HG03342 (cell line): ENCODE measurements around the gene MST1.

Experiments used
- ATAC-seq: cut with Tn5 transposase; IDR thresholded peaks from one replicate; pipeline ENCODE4 v1.9.1; 2021; ENCODE audit warnings: mild to moderate bottlenecking, moderate library complexity; ENCODE audit not compliant: unreplicated experiment

Gene MST1

GRCh38 chr3:49658711-49659110, 30.6 kb downstream of the MST1 start:
- ATAC-seq = no peak

GRCh38 chr3:49657208-49657915, 31.9 kb downstream of the MST1 start:
- ATAC-seq = no peak

DNA sequence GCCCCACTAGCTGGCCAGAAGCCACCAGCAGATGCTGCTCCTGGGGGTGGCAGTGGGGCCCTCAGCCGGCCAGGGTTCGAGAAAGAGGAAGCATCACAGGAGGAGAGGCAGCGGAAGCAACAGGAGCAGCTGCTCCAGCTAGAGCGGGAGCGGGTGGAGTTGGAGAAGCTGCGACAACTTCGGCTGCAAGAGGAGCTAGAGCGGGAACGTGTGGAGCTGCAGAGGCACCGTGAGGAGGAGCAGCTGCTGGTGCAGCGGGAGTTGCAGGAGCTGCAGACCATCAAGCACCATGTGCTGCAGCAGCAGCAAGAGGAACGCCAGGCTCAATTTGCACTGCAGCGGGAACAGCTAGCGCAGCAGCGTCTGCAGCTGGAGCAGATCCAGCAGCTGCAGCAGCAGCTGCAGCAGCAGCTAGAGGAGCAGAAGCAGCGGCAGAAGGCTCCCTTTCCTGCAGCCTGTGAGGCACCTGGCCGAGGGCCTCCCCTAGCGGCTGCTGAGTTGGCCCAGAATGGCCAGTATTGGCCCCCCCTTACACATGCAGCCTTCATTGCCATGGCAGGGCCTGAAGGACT, 32.6 kb downstream of the MST1 start:
- ATAC-seq = no peak

DNA sequence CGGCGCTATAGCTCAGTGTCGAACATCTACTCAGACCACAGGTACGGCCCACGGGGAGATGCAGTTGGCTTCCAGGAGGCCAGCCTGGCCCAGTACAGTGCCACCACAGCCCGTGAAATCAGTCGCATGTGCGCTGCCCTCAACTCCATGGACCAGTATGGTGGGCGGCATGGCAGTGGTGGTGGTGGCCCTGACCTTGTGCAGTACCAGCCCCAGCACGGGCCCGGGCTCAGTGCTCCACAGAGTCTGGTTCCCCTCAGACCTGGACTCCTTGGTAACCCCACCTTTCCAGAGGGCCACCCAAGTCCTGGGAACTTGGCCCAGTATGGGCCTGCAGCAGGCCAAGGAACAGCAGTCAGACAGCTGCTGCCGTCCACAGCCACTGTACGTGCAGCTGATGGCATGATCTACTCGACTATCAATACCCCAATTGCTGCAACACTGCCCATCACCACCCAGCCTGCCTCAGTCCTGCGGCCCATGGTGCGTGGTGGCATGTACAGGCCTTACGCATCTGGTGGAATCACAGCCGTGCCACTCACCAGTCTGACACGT, 33.5 kb downstream of the MST1 start:
- no peak for ATAC-seq

DNA sequence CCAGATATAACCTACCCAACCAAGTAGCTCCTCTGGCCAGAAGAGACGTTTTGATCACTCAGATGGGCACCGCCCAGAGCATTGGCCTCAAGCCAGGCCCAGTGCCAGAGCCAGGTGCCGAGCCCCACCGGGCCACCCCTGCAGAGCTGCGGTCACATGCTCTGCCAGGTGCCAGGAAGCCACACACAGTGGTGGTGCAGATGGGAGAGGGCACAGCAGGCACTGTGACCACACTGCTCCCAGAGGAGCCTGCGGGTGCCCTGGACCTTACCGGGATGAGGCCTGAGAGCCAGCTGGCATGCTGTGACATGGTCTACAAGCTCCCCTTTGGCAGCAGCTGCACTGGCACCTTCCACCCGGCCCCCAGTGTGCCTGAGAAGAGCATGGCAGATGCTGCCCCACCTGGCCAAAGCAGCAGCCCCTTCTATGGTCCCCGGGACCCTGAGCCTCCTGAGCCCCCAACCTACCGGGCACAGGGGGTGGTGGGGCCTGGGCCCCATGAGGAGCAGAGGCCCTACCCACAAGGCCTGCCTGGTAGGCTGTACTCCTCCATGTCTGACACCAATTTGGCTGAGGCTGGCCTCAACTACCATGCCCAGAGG, 34.2 kb downstream of the MST1 start:
- ATAC-seq = no peak

- no peak for ATAC-seq
Observed at GRCh38 chr3:49654176-49654825, 35.0 kb downstream of the MST1 start.

- ATAC-seq = no peak
Observed at GRCh38 chr3:49653621-49654020, 35.7 kb downstream of the MST1 start.

- no peak for ATAC-seq
Observed at GRCh38 chr3:49652903-49653415, 36.3 kb downstream of the MST1 start.

DNA sequence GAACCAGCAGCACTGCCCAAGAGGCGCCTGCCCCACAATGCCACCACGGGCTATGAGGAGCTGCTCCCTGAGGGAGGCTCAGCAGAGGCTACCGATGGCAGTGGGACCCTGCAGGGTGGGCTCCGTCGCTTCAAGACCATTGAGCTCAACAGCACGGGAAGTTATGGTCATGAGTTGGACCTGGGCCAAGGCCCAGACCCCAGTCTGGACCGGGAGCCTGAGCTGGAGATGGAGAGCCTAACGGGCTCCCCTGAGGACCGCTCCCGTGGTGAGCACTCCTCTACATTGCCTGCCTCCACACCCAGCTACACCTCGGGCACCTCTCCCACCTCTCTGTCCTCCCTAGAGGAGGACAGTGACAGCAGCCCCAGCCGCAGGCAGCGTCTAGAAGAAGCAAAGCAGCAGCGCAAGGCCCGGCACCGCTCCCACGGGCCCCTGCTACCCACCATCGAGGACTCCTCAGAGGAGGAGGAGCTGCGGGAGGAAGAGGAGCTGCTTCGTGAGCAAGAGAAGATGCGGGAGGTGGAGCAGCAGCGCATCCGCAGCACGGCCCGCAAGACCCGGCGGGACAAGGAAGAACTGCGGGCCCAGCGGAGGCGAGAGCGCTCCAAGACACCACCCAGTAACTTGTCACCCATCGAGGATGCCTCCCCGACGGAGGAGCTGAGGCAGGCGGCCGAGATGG, 36.9 kb downstream of the MST1 start:
- no peak for ATAC-seq

- no peak for ATAC-seq
Observed at GRCh38 chr3:49650637-49651036, 38.6 kb downstream of the MST1 start.

DNA sequence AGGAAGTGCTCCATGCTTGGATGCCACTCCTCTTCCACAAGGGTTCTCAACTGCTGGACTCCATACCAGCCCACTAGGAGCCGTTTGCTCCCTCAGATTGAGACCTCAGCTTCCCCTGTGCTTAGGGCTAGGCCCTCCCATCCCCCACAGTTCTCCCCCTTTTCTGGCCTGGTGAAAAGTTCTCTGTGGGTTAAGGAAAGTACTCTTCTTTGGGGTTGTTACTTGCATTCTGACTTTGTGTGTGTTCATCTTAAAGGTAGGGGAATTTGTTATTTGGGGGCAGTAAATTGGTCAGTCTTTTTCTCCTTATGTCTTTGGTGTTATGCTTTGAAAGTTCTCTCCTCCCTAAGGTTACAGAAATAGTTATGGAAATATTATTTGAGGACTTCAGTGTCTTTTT, 39.1 kb downstream of the MST1 start:
- no peak for ATAC-seq

GRCh38 chr3:49649576-49649975, 39.7 kb downstream of the MST1 start:
- no peak for ATAC-seq

DNA sequence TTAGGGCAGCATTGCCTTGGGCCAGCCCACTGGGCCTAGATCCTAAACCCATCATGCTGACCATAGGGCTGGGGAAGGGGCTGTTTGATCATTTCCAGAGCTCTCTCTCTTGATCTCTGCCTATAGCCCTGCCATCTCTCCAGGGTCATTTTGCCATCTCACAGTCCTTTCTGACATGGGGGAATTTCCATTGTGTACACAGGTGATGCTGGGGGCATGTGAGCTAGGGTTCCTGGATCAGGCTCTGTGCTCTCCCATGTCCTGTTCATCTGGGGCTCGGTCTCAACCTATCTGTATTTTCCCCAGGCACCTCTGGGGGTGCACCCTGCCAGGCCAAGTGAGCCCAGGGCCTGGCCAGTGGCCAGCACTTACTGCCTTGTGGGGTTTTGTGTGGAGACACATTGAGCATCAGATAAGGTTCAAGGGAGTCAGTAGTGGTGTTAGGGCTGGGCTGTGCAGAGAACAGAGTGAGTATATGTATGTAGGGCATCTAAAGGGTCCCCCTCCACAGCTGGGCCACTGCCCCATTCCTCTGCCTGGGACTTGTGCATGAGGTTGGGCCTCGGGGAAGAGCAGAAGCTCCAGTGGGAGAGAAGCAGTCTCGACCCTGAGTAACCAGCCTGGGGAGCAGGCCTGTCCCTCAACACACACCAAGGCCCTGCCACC, 40.8 kb downstream of the MST1 start:
- no peak for ATAC-seq

DNA sequence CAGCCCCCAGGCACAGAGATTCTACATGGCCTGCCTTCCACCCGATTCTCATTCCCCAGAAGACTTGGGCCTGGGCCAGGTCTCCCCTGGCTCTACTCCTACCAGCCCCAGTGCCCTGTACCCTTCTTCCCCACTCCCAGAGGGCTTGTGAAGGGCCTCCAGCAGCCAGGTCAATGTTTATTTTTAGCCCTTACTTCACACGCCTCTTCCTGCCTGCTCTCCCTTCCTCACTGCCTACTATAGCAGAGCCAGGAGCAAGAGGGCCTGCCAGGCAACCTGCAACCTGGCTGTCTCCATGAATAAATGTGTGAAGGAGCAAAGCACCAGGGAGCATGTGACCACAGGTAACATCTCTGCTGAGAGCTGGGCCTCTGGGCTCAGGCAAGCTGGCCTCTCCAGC, 41.5 kb downstream of the MST1 start:
- no peak for ATAC-seq

GRCh38 chr3:49646236-49646635, 43.0 kb downstream of the MST1 start:
- no peak for ATAC-seq

- no peak for ATAC-seq
Observed at GRCh38 chr3:49644684-49645083, 44.6 kb downstream of the MST1 start.

DNA sequence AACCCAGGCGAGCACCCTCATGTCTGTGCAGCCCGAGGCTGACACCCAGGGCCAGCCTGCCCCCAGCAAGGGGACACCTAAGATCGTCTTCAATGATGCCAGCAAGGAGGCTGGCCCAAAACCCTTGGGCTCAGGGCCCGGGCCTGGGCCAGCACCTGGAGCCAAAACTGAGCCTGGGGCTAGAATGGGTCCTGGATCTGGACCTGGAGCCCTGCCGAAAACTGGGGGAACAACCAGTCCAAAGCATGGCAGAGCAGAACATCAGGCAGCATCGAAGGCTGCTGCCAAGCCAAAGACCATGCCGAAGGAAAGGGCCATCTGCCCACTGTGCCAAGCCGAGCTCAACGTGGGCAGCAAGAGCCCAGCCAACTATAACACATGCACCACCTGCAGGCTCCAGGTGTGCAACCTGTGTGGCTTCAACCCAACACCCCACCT, 46.5 kb downstream of the MST1 start:
- no peak for ATAC-seq

DNA sequence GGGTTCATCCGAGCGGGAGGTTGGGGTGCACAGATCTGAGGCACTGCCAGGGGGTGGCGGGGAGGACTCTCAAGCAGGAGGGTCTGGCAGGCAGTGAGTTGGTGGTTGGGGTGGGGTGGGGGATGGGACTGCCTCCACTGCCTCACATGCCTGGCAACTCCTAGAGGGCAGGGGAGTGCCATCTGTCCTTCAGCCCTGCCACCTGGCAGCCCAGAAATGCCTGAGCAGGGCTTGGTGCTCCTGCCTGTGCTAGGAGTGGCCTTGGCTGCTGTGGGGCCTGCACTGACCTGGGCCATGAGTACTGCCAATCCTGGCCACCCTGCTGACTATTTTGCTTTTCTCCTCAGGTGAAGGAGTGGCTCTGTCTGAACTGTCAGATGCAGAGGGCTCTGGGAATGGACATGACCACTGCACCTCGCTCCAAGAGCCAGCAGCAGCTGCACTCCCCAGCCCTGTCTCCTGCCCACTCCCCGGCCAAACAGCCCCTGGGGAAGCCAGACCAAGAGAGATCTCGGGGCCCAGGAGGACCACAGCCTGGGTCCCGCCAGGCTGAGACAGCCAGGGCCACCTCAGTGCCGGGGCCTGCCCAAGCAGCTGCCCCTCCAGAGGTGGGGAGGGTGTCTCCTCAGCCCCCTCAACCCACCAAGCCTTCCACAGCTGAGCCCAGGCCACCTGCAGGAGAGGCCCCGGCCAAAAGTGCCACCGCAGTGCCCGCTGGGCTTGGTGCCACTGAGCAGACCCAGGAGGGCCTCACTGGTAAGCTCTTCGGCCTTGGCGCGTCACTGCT, 47.2 kb downstream of the MST1 start:
- no peak for ATAC-seq

GRCh38 chr3:49641292-49641691, 48.0 kb downstream of the MST1 start:
- ATAC-seq = no peak

DNA sequence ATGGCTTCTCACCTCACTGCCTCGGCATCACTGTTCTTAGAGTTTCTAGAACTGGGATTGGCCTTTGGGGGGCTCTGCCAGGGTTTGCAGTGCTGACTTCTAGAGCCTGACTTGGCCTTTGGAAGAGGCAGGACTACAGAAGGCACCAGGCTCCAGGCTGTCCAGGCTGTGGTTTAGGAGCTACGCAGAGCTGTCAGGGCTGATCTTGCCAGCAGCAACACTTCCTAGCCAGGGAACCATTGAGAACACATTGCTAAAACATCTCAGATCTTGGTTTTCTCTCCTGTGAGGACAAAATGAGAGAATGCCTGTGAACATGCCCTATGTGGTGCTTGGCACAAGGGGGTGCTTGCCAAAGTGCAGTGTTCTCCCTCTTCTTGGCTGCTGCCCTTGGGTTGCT, 49.7 kb downstream of the MST1 start:
- no peak for ATAC-seq
